ENCODE measurements around the gene LIN28B. TPM values are rescaled to one million over a fixed set of nuclear protein-coding genes. Genes with fewer than 3 reads are reported as not detected.

The LIN28B gene
- total RNA-seq, 2 donors from 2014 or later: not detected

GRCh38 chr6:105041880-105042279 is 85.0 kb downstream of the LIN28B start:
- ATAC-seq: no peak
- no peak overlapping the region for H3K4me3 Mint-ChIP-seq

GRCh38 chr6:105042648-105043047 is 85.7 kb downstream of the LIN28B start:
- Mint-ChIP-seq H3K36me3 (no peaks in the 10 kb centered on the region), H3K4me3 (no peak overlapping the region), H3K4me1 (ENCODE audit: low read depth in 2 of 2) (no peaks in the 10 kb centered on the region), H3K9me3 (no peaks in the 10 kb centered on the region), H3K27ac (no peak overlapping the region), H3K27me3 (peaks cover 6 to 35% of the 10 kb centered on the region in 2 donors)
- ATAC-seq (no peak), DNase-seq (ENCODE audit: low spot score) (no peak)

More at GRCh38 chr6:105041880-105042279, 85.0 kb downstream of the LIN28B start:
- Mint-ChIP-seq H3K27ac (no peak overlapping the region), H3K9me3 (no peaks in the 10 kb centered on the region), H3K27me3 (peaks cover 6 to 35% of the 10 kb centered on the region in 2 donors), H3K4me1 (ENCODE audit: low read depth in 2 of 2) (no peaks in the 10 kb centered on the region), H3K36me3 (no peaks in the 10 kb centered on the region)
- no peak for DNase-seq (ENCODE audit: low spot score)

- Mint-ChIP-seq H3K27ac (no peak overlapping the region), H3K9me3 (peaks cover 3% of the 10 kb centered on the region), H3K4me3 (no peak overlapping the region), H3K27me3 (peaks cover 8 to 35% of the 10 kb centered on the region in 2 donors), H3K4me1 (ENCODE audit: low read depth in 2 of 2) (no peaks in the 10 kb centered on the region), H3K36me3 (no peaks in the 10 kb centered on the region)
- no peak for ATAC-seq
- no peak for DNase-seq (ENCODE audit: low spot score)
Observed at GRCh38 chr6:105043979-105044378, 87.1 kb downstream of the LIN28B start.

GRCh38 chr6:105045526-105045925 is 88.6 kb downstream of the LIN28B start:
- Mint-ChIP-seq H3K36me3 (no peaks in the 10 kb centered on the region), H3K9me3 (peaks cover 4% of the 10 kb centered on the region), H3K4me1 (ENCODE audit: low read depth in 2 of 2) (no peaks in the 10 kb centered on the region), H3K4me3 (no peak overlapping the region), H3K27ac (no peak overlapping the region), H3K27me3 (peaks cover 11 to 43% of the 10 kb centered on the region in 2 donors)
- DNase-seq (ENCODE audit: low spot score) (no peak), ATAC-seq (no peak)

GRCh38 chr6:105051941-105052471 is 95.1 kb downstream of the LIN28B start:
- Mint-ChIP-seq H3K4me1 (ENCODE audit: low read depth in 2 of 2) (no peaks in the 10 kb centered on the region), H3K27ac (no peak overlapping the region), H3K36me3 (no peaks in the 10 kb centered on the region), H3K9me3 (peaks cover 4% of the 10 kb centered on the region), H3K4me3 (no peak overlapping the region), H3K27me3 (peaks cover 19 to 37% of the 10 kb centered on the region in 2 donors)
- DNase-seq (ENCODE audit: low spot score) (no peak), ATAC-seq (no peak)

- DNase-seq (ENCODE audit: low spot score) (no peak), ATAC-seq (no peak)
- Mint-ChIP-seq H3K9me3 (no peaks in the 10 kb centered on the region), H3K27me3 (peaks cover 20 to 31% of the 10 kb centered on the region in 2 donors), H3K4me1 (ENCODE audit: low read depth in 2 of 2) (no peaks in the 10 kb centered on the region), H3K4me3 (no peak overlapping the region), H3K27ac (no peak overlapping the region), H3K36me3 (no peaks in the 10 kb centered on the region)
Observed at GRCh38 chr6:105056646-105057045, 99.7 kb downstream of the LIN28B start.

GRCh38 chr6:105057160-105057559 is 100.3 kb downstream of the LIN28B start:
- no peak for DNase-seq (ENCODE audit: low spot score)
- Mint-ChIP-seq H3K4me3 (no peak overlapping the region), H3K36me3 (no peaks in the 10 kb centered on the region), H3K27me3 (peaks cover 16 to 35% of the 10 kb centered on the region in 2 donors), H3K4me1 (ENCODE audit: low read depth in 2 of 2) (no peaks in the 10 kb centered on the region), H3K9me3 (no peaks in the 10 kb centered on the region), H3K27ac (no peak overlapping the region)
- no peak for ATAC-seq

GRCh38 chr6:105058316-105058715 is 101.4 kb downstream of the LIN28B start:
- no peak overlapping the region for H3K27ac Mint-ChIP-seq
- no peaks in the 10 kb centered on the region for H3K4me1 Mint-ChIP-seq (ENCODE audit: low read depth in 2 of 2)
- peaks cover 16 to 38% of the 10 kb centered on the region in 2 donors for H3K27me3 Mint-ChIP-seq
- H3K9me3 Mint-ChIP-seq: no peaks in the 10 kb centered on the region
- H3K4me3 Mint-ChIP-seq: no peak overlapping the region
- ATAC-seq (no peak), DNase-seq (ENCODE audit: low spot score) (no peak)
- H3K36me3 Mint-ChIP-seq: no peaks in the 10 kb centered on the region

- Mint-ChIP-seq H3K27me3 (peaks cover 16 to 39% of the 10 kb centered on the region in 2 donors), H3K36me3 (no peaks in the 10 kb centered on the region), H3K4me1 (ENCODE audit: low read depth in 2 of 2) (no peaks in the 10 kb centered on the region), H3K9me3 (no peaks in the 10 kb centered on the region), H3K27ac (no peak overlapping the region), H3K4me3 (no peak overlapping the region)
- no peak for DNase-seq (ENCODE audit: low spot score)
- no peak for ATAC-seq
Observed at GRCh38 chr6:105058846-105059245, 101.9 kb downstream of the LIN28B start.

GRCh38 chr6:105066233-105066632 is 109.3 kb downstream of the LIN28B start:
- DNase-seq (ENCODE audit: low spot score) (no peak), ATAC-seq (no peak)
- H3K27ac Mint-ChIP-seq: no peak overlapping the region
- no peaks in the 10 kb centered on the region for H3K9me3 Mint-ChIP-seq
- H3K27me3 Mint-ChIP-seq: peaks cover 21 to 53% of the 10 kb centered on the region in 2 donors
- H3K36me3 Mint-ChIP-seq: no peaks in the 10 kb centered on the region
- H3K4me3 Mint-ChIP-seq: no peak overlapping the region
- H3K4me1 Mint-ChIP-seq (ENCODE audit: low read depth in 2 of 2): no peaks in the 10 kb centered on the region

GRCh38 chr6:105066836-105067235 is 109.9 kb downstream of the LIN28B start:
- no peak for ATAC-seq
- H3K27me3 Mint-ChIP-seq: peaks cover 21 to 53% of the 10 kb centered on the region in 2 donors

GRCh38 chr6:105067329-105067728 is 110.4 kb downstream of the LIN28B start:
- no peak for DNase-seq (ENCODE audit: low spot score)
- Mint-ChIP-seq H3K36me3 (no peaks in the 10 kb centered on the region), H3K27me3 (peaks cover 21 to 48% of the 10 kb centered on the region in 2 donors)

More at GRCh38 chr6:105066836-105067235, 109.9 kb downstream of the LIN28B start:
- Mint-ChIP-seq H3K4me3 (no peak overlapping the region), H3K9me3 (no peaks in the 10 kb centered on the region), H3K27ac (no peak overlapping the region), H3K36me3 (no peaks in the 10 kb centered on the region), H3K4me1 (ENCODE audit: low read depth in 2 of 2) (no peaks in the 10 kb centered on the region)
- DNase-seq (ENCODE audit: low spot score): no peak

GRCh38 chr6:105068407-105068806 is 111.5 kb downstream of the LIN28B start:
- ATAC-seq: no peak
- no peaks in the 10 kb centered on the region for H3K36me3 Mint-ChIP-seq
- H3K27ac Mint-ChIP-seq: no peak overlapping the region
- H3K27me3 Mint-ChIP-seq: peaks cover 24 to 51% of the 10 kb centered on the region in 2 donors
- no peaks in the 10 kb centered on the region for H3K9me3 Mint-ChIP-seq
- H3K4me1 Mint-ChIP-seq (ENCODE audit: low read depth in 2 of 2): no peaks in the 10 kb centered on the region
- DNase-seq (ENCODE audit: low spot score): no peak
- H3K4me3 Mint-ChIP-seq: no peak overlapping the region

More at GRCh38 chr6:105067329-105067728, 110.4 kb downstream of the LIN28B start:
- no peaks in the 10 kb centered on the region for H3K4me1 Mint-ChIP-seq (ENCODE audit: low read depth in 2 of 2)
- H3K27ac Mint-ChIP-seq: no peak overlapping the region
- H3K4me3 Mint-ChIP-seq: no peak overlapping the region
- no peaks in the 10 kb centered on the region for H3K9me3 Mint-ChIP-seq
- ATAC-seq: no peak

- H3K27me3 Mint-ChIP-seq: peaks cover 23 to 46% of the 10 kb centered on the region in 2 donors
- DNase-seq (ENCODE audit: low spot score) (no peak), ATAC-seq (no peak)
- no peaks in the 10 kb centered on the region for H3K36me3 Mint-ChIP-seq
- no peak overlapping the region for H3K4me3 Mint-ChIP-seq
- no peaks in the 10 kb centered on the region for H3K4me1 Mint-ChIP-seq (ENCODE audit: low read depth in 2 of 2)
- no peak overlapping the region for H3K27ac Mint-ChIP-seq
- no peaks in the 10 kb centered on the region for H3K9me3 Mint-ChIP-seq
Observed at GRCh38 chr6:105069821-105070445, 113.0 kb downstream of the LIN28B start.

Data from natural killer cell treated with Interleukin-12 subunit alpha and Interleukin-12 subunit beta and Interleukin-15 and Interleukin-18, amount 100 ng/mL, for 72 hours (primary cell).